HG03521 (cell line): ENCODE measurements around the gene CD83.
"Not testable (repeated sequence)": the region's sequence is repeated elsewhere in the genome, so short reads cannot be mapped to it uniquely, and the experiment has no call there.

ENCODE experiments used
- ATAC-seq: cut with Tn5 transposase; IDR thresholded peaks from one replicate; pipeline ENCODE4 v1.9.1; 2021; ENCODE audit warnings: mild to moderate bottlenecking, moderate library complexity; ENCODE audit not compliant: unreplicated experiment

CD83 gene

GRCh38 chr6:14146506-14147096 lies 29.0 kb downstream of the CD83 start:
- ATAC-seq, result no peak

- no peak for ATAC-seq
Observed at GRCh38 chr6:14147891-14148290, 30.3 kb downstream of the CD83 start.

- no peak for ATAC-seq
Observed at GRCh38 chr6:14148471-14148870, 30.9 kb downstream of the CD83 start.

- no peak for ATAC-seq
Observed at GRCh38 chr6:14149053-14149738, 31.6 kb downstream of the CD83 start.

- ATAC-seq, result no peak
Observed at GRCh38 chr6:14149739-14150130, 32.2 kb downstream of the CD83 start.

GRCh38 chr6:14151300-14151699 lies 33.7 kb downstream of the CD83 start:
- not testable (repeated sequence) for ATAC-seq

- ATAC-seq, result no peak
Observed at GRCh38 chr6:14151773-14152172, 34.2 kb downstream of the CD83 start.

GRCh38 chr6:14153228-14153627 lies 35.7 kb downstream of the CD83 start:
- ATAC-seq, result no peak

GRCh38 chr6:14159090-14159489 lies 41.5 kb downstream of the CD83 start:
- no peak for ATAC-seq

- no peak for ATAC-seq
Observed at GRCh38 chr6:14162826-14163225, 45.3 kb downstream of the CD83 start.

GRCh38 chr6:14165091-14165490 lies 47.5 kb downstream of the CD83 start:
- ATAC-seq, result no peak

GRCh38 chr6:14166839-14167238 lies 49.3 kb downstream of the CD83 start:
- ATAC-seq, result no peak

- no peak for ATAC-seq
Observed at GRCh38 chr6:14170128-14170527, 52.6 kb downstream of the CD83 start.

- no peak for ATAC-seq
Observed at GRCh38 chr6:14172562-14172961, 55.0 kb downstream of the CD83 start.

GRCh38 chr6:14174226-14174625 lies 56.7 kb downstream of the CD83 start:
- ATAC-seq, result no peak

- ATAC-seq, result no peak
Observed at GRCh38 chr6:14174996-14175395, 57.4 kb downstream of the CD83 start.

GRCh38 chr6:14176429-14176828 lies 58.9 kb downstream of the CD83 start:
- ATAC-seq, result no peak

GRCh38 chr6:14177413-14178082 lies 60.0 kb downstream of the CD83 start:
- no peak for ATAC-seq

- no peak for ATAC-seq
Observed at GRCh38 chr6:14178083-14178445, 60.5 kb downstream of the CD83 start.

GRCh38 chr6:14180609-14181008 lies 63.0 kb downstream of the CD83 start:
- ATAC-seq, result no peak

- ATAC-seq, result no peak
Observed at GRCh38 chr6:14182916-14183315, 65.3 kb downstream of the CD83 start.
